GM23338 (cell line): Measurements from ENCODE around the gene PERM1. TPM values are rescaled to one million over a fixed set of nuclear protein-coding genes. Genes with fewer than 3 reads are reported as not detected.

ENCODE experiments used
- ATAC-seq: fragments of 200-7000 bp; cut with Tn5 transposase; 3 replicates; pipeline ENCODE4 v1.9.1; 2020
- DNase-seq: peaks from one replicate; pipeline ENCODE4 v3.0.0-alpha.2; 2015; ENCODE audit warnings: low spot score
- H2AFZ ChIP-seq: fragments of 200-600 bp; sonication (generic); 2 replicates; pipeline ENCODE4 v1.8.0; 2016; ENCODE audit warnings: antibody characterized with exemption, mild to moderate bottlenecking, moderate library complexity
- H3F3A ChIP-seq: fragments of 200-600 bp; sonication (generic); replicated peaks from 2 replicates; pipeline ENCODE4 v1.8.0; 2017; ENCODE audit warnings: antibody characterized with exemption, mixed run types, low read depth
- H3K27ac ChIP-seq: fragments of 200-600 bp; sonication (generic); 2 replicates; pipeline ENCODE4 v1.6.1; 2016; ENCODE audit warnings: low read depth
- H3K27me3 ChIP-seq: fragments of 200-600 bp; sonication (generic); 2 replicates; pipeline ENCODE4 v1.8.0; 2016; ENCODE audit warnings: mild to moderate bottlenecking, mixed run types, moderate library complexity; ENCODE audit not compliant: insufficient read depth
- H3K36me3 ChIP-seq: fragments of 200-600 bp; sonication (generic); 2 replicates; pipeline ENCODE4 v1.8.0; 2016; ENCODE audit warnings: mild to moderate bottlenecking; ENCODE audit not compliant: insufficient read depth
- H3K4me1 ChIP-seq: fragments of 200-600 bp; sonication (generic); 2 replicates; pipeline ENCODE4 v1.8.0; 2016; ENCODE audit warnings: mild to moderate bottlenecking, moderate library complexity; ENCODE audit not compliant: insufficient read depth
- H3K4me2 ChIP-seq: fragments of 200-600 bp; sonication (generic); 2 replicates; pipeline ENCODE4 v1.7.1; 2017; ENCODE audit warnings: mixed run types
- H3K4me3 ChIP-seq: fragments of 200-600 bp; sonication (generic); 2 replicates; pipeline ENCODE4 v1.6.1; 2016; ENCODE audit warnings: mixed run types
- H3K79me2 ChIP-seq: fragments of 200-600 bp; sonication (generic); replicated peaks from 2 replicates; pipeline ENCODE4 v1.8.0; 2017; ENCODE audit warnings: mild to moderate bottlenecking; ENCODE audit not compliant: insufficient read depth
- H3K9me2 ChIP-seq: fragments of 200-600 bp; sonication (generic); 2 replicates; pipeline ENCODE4 v1.8.0; 2017; ENCODE audit not compliant: insufficient read depth
- H4K20me1 ChIP-seq: fragments of 200-600 bp; sonication (generic); replicated peaks from 2 replicates; pipeline ENCODE4 v1.8.0; 2017; ENCODE audit warnings: mild to moderate bottlenecking; ENCODE audit not compliant: insufficient read depth
- H3K27ac Mint-ChIP-seq: 2 replicates; pipeline ENCODE4 v1.8.0; 2020; ENCODE audit warnings: inconsistent platforms, mild to moderate bottlenecking, moderate library complexity, mixed read lengths
- H3K27me3 Mint-ChIP-seq: 3 replicates; pipeline ENCODE4 v1.8.0; 2022; ENCODE audit warnings: low read depth, mild to moderate bottlenecking, moderate library complexity, mixed read lengths, inconsistent platforms; ENCODE audit not compliant: insufficient read depth, poor library complexity
- H3K36me3 Mint-ChIP-seq: 3 replicates; pipeline ENCODE4 v1.8.0; 2021; ENCODE audit warnings: low read depth, mild to moderate bottlenecking, inconsistent platforms, moderate library complexity, mixed read lengths
- H3K4me1 Mint-ChIP-seq: 3 replicates; pipeline ENCODE4 v1.8.0; 2020; ENCODE audit warnings: mild to moderate bottlenecking, inconsistent platforms, mixed read lengths
- H3K4me3 Mint-ChIP-seq: 3 replicates; pipeline ENCODE4 v1.8.0; 2021; ENCODE audit warnings: moderate library complexity, mild to moderate bottlenecking, inconsistent platforms, mixed read lengths
- H3K9me3 Mint-ChIP-seq: 3 replicates; pipeline ENCODE4 v1.8.0; 2020; ENCODE audit warnings: moderate library complexity, mild to moderate bottlenecking, inconsistent platforms, mixed read lengths
- CREB1 ChIP-seq: fragments of 250-450 bp; sonication (Bioruptor Pico); IDR thresholded peaks from 2 replicates; pipeline ENCODE4 v1.5.0; 2020; ENCODE audit warnings: low read depth, mild to moderate bottlenecking, moderate library complexity
- CTCF ChIP-seq, 2 experiments: fragments of 200-600 bp in 1 of 2; sonication (generic) in 1 of 2; conservative IDR thresholded peaks; 2 replicates each; pipeline versions ENCODE4 v1.5.1 to v1.6.1; 2016 to 2017; ENCODE audit warnings: antibody characterized with exemption in 2 of 2, low read depth in 2 of 2, mild to moderate bottlenecking in 2 of 2, moderate library complexity in 1 of 2
- EZH2 ChIP-seq: fragments of 200-600 bp; sonication (generic); IDR thresholded peaks from one replicate; pipeline ENCODE4 v1.8.0; 2017; ENCODE audit warnings: antibody characterized with exemption, mild to moderate bottlenecking, low read depth; ENCODE audit not compliant: unreplicated experiment
- JUNB ChIP-seq: IDR thresholded peaks from one replicate; pipeline ENCODE4 v1.6.1; 2016; ENCODE audit warnings: antibody characterized with exemption; ENCODE audit not compliant: unreplicated experiment
- NANOG ChIP-seq: IDR thresholded peaks from 2 replicates; pipeline ENCODE4 v1.6.1; 2016; ENCODE audit warnings: antibody characterized with exemption, borderline replicate concordance
- POLR2AphosphoS5 ChIP-seq: IDR thresholded peaks from 2 replicates; pipeline ENCODE4 v1.6.1; 2016; ENCODE audit warnings: antibody characterized with exemption, low read depth
- REST ChIP-seq: IDR thresholded peaks from one replicate; pipeline ENCODE4 v1.6.1; 2018; ENCODE audit warnings: antibody characterized with exemption; ENCODE audit not compliant: unreplicated experiment
- STAT1 ChIP-seq: IDR thresholded peaks from one replicate; pipeline ENCODE4 v1.6.1; 2016; ENCODE audit warnings: antibody characterized with exemption; ENCODE audit not compliant: unreplicated experiment
- ZNF114 ChIP-seq: fragments of 250-450 bp; sonication (Bioruptor Pico); IDR thresholded peaks from 2 replicates; pipeline ENCODE4 v1.5.0; 2020; ENCODE audit warnings: mild to moderate bottlenecking, moderate library complexity
- ZNF331 ChIP-seq: fragments of 250-450 bp; sonication (Bioruptor Pico); IDR thresholded peaks from 2 replicates; pipeline ENCODE4 v1.5.0; 2020; ENCODE audit warnings: low read depth, mild to moderate bottlenecking, moderate library complexity
- polyA plus RNA-seq: library from polyadenylated mRNA; unstranded; fragments of >200 nt; fragmentation: Nextera tagmentation; extraction: Ambion mirVana; gene quantifications from 2 replicates; pipeline ENCODE4 v1.2.1, GENCODE V29; 2016
- total RNA-seq: library from RNA; depleted of rRNA; stranded (reverse); fragments of >200 nt; shearing (Covaris generic); gene quantifications from 2 replicates; pipeline ENCODE4 v1.2.3, GENCODE V29; 2014
- TF ChIP-seq, protein P1 (sequence below): fragments of 250-450 bp; sonication (Bioruptor Pico); IDR thresholded peaks from 2 replicates; pipeline ENCODE4 v1.5.0; 2020; ENCODE audit warnings: mild to moderate bottlenecking, moderate library complexity
- TF ChIP-seq, protein P2 (sequence below): IDR thresholded peaks from 2 replicates; pipeline ENCODE4 v1.6.1; 2016; ENCODE audit warnings: antibody characterized with exemption

The PERM1 gene
- total and polyA plus RNA-seq, 2 experiments from 2014 or later: 1.1 TPM; not detected in 1

DNA sequence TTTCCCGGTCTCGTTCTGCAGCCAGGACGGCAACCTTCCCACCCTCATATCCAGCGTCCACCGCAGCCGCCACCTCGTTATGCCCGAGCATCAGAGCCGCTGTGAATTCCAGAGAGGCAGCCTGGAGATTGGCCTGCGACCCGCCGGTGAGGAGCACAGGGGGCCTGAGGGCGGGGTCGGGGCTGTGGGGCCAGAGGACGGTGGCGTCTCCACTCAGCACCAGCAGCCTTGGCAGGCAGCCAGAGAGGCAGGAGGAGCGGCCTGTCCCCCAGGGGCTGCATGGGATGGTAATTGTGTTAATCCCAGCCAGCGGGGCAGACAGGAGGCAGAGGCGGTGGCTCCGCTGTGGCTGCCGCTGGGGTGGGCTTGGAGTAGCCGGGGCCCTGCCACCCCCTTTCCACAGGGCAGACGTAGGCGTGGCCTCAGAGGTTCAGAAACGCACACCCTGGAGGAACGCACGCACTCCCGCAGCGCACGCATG is 46.1 kb downstream of the PERM1 start (continued):
- TF ChIP-seq, protein P1, sequence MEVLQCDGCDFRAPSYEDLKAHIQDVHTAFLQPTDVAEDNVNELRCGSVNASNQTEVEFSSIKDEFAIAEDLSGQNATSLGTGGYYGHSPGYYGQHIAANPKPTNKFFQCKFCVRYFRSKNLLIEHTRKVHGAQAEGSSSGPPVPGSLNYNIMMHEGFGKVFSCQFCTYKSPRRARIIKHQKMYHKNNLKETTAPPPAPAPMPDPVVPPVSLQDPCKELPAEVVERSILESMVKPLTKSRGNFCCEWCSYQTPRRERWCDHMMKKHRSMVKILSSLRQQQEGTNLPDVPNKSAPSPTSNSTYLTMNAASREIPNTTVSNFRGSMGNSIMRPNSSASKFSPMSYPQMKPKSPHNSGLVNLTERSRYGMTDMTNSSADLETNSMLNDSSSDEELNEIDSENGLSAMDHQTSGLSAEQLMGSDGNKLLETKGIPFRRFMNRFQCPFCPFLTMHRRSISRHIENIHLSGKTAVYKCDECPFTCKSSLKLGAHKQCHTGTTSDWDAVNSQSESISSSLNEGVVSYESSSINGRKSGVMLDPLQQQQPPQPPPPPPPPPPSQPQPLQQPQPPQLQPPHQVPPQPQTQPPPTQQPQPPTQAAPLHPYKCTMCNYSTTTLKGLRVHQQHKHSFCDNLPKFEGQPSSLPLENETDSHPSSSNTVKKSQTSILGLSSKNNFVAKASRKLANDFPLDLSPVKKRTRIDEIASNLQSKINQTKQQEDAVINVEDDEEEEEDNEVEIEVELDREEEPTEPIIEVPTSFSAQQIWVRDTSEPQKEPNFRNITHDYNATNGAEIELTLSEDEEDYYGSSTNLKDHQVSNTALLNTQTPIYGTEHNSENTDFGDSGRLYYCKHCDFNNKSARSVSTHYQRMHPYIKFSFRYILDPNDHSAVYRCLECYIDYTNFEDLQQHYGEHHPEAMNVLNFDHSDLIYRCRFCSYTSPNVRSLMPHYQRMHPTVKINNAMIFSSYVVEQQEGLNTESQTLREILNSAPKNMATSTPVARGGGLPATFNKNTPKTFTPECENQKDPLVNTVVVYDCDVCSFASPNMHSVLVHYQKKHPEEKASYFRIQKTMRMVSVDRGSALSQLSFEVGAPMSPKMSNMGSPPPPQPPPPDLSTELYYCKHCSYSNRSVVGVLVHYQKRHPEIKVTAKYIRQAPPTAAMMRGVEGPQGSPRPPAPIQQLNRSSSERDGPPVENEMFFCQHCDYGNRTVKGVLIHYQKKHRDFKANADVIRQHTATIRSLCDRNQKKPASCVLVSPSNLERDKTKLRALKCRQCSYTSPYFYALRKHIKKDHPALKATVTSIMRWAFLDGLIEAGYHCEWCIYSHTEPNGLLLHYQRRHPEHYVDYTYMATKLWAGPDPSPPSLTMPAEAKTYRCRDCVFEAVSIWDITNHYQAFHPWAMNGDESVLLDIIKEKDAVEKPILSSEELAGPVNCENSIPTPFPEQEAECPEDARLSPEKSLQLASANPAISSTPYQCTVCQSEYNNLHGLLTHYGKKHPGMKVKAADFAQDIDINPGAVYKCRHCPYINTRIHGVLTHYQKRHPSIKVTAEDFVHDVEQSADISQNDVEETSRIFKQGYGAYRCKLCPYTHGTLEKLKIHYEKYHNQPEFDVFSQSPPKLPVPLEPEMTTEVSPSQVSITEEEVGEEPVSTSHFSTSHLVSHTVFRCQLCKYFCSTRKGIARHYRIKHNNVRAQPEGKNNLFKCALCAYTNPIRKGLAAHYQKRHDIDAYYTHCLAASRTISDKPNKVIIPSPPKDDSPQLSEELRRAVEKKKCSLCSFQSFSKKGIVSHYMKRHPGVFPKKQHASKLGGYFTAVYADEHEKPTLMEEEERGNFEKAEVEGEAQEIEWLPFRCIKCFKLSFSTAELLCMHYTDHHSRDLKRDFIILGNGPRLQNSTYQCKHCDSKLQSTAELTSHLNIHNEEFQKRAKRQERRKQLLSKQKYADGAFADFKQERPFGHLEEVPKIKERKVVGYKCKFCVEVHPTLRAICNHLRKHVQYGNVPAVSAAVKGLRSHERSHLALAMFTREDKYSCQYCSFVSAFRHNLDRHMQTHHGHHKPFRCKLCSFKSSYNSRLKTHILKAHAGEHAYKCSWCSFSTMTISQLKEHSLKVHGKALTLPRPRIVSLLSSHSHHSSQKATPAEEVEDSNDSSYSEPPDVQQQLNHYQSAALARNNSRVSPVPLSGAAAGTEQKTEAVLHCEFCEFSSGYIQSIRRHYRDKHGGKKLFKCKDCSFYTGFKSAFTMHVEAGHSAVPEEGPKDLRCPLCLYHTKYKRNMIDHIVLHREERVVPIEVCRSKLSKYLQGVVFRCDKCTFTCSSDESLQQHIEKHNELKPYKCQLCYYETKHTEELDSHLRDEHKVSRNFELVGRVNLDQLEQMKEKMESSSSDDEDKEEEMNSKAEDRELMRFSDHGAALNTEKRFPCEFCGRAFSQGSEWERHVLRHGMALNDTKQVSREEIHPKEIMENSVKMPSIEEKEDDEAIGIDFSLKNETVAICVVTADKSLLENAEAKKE: no peak
- TF ChIP-seq CREB1 (CRISPR knock-in tag) (no peak), ZNF114 (CRISPR knock-in tag) (no peak), POLR2AphosphoS5 (no peak)

GRCh38 chr1:934991-935750 is 46.7 kb downstream of the PERM1 start:
- Histone ChIP-seq H3K27me3 (peaks cover 85% of the 10 kb centered on the region), H3K4me2 (peak overlapping the region; percentile 38; the same call in 1 of the 2 replicates), H3K4me1 (no peaks in the 10 kb centered on the region; the same call in 1 of the 2 replicates), H4K20me1 (no peaks in the 10 kb centered on the region), H3K36me3 (no peaks in the 10 kb centered on the region), H3K27ac (no peak overlapping the region), H3K79me2 (no peaks in the 10 kb centered on the region), H2AFZ (no peak overlapping the region), H3K9me2 (no peaks in the 10 kb centered on the region), H3K4me3 (no peak overlapping the region), H3F3A (no peaks in the 10 kb centered on the region)
- no peaks in the 10 kb centered on the region for H3K36me3 Mint-ChIP-seq
- peaks cover 13% of the 10 kb centered on the region for H3K4me1 Mint-ChIP-seq
- H3K4me3 Mint-ChIP-seq: peak overlapping the region; percentile 24; the same call in 1 of the 3 replicates
- peaks cover 72% of the 10 kb centered on the region for H3K27me3 Mint-ChIP-seq
- no peak overlapping the region for H3K27ac Mint-ChIP-seq
- H3K9me3 Mint-ChIP-seq: no peaks in the 10 kb centered on the region; the same call in 2 of the 3 replicates
- DNase-seq: no peak
- no peak for ATAC-seq
- no peak for TF ChIP-seq JUNB
- no peak for TF ChIP-seq CTCF (conservative IDR thresholded peaks at IDR 0.05; ENCODE audit: low read depth in 2 of 2)
- no peak for TF ChIP-seq REST
- TF ChIP-seq, protein P2, sequence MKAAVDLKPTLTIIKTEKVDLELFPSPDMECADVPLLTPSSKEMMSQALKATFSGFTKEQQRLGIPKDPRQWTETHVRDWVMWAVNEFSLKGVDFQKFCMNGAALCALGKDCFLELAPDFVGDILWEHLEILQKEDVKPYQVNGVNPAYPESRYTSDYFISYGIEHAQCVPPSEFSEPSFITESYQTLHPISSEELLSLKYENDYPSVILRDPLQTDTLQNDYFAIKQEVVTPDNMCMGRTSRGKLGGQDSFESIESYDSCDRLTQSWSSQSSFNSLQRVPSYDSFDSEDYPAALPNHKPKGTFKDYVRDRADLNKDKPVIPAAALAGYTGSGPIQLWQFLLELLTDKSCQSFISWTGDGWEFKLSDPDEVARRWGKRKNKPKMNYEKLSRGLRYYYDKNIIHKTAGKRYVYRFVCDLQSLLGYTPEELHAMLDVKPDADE: no peak
- TF ChIP-seq NANOG: no peak
- TF ChIP-seq STAT1: no peak
- TF ChIP-seq EZH2: no peak
- no peak for TF ChIP-seq ZNF114 (CRISPR knock-in tag)
- TF ChIP-seq CREB1 (CRISPR knock-in tag): no peak
- no peak for TF ChIP-seq ZNF331 (CRISPR knock-in tag)
